ENCODE results near the gene SNCAIP. TPM values are rescaled to one million over a fixed set of nuclear protein-coding genes. Genes with fewer than 3 reads are reported as not detected.
"Not testable (repeated sequence)": the region's sequence is repeated elsewhere in the genome, so short reads cannot be mapped to it uniquely, and the experiment has no call there.

The SNCAIP gene
- total RNA-seq, 2 donors from 2014 or later, result 5.1 to 8.2 TPM

- H3K9me3 ChIP-seq, result no peaks in the 10 kb centered on the region
- 97% methylated on average over 3 of the region's 3 CpGs for WGBS
- intact Hi-C loops (cut with DNase I), result no loop called here
- H3K4me3 ChIP-seq, result no peak overlapping the region
- TF ChIP-seq CTCF (IDR thresholded peaks at IDR 0.05) (no peak), POLR2A (IDR thresholded peaks at IDR 0.05) (no peak), POLR2AphosphoS5 (IDR thresholded peaks at IDR 0.05) (no peak)
- no peak overlapping the region for H3K27ac ChIP-seq
- no peaks in the 10 kb centered on the region for H3K27me3 ChIP-seq (replicated peaks; ENCODE audit: insufficient read depth)
- no peaks in the 10 kb centered on the region for H3K36me3 ChIP-seq
- H3K4me1 ChIP-seq (replicated peaks), result no peaks in the 10 kb centered on the region
- no peak for DNase-seq (ENCODE audit: low spot score)
Measured at GRCh38 chr5:122484103-122484502, 172.1 kb downstream of the SNCAIP start.

GRCh38 chr5:122485226-122485625 is 173.2 kb downstream of the SNCAIP start:
- no peak overlapping the region for H3K27ac ChIP-seq
- intact Hi-C loops (cut with DNase I), result no loop called here
- no peaks in the 10 kb centered on the region for H3K9me3 ChIP-seq
- no peak for TF ChIP-seq CTCF (IDR thresholded peaks at IDR 0.05)
- no peak for TF ChIP-seq POLR2A (IDR thresholded peaks at IDR 0.05)
- DNase-seq (ENCODE audit: low spot score), result no peak
- H3K4me1 ChIP-seq (replicated peaks), result no peaks in the 10 kb centered on the region
- no peak overlapping the region for H3K4me3 ChIP-seq
- H3K27me3 ChIP-seq (replicated peaks; ENCODE audit: insufficient read depth), result no peaks in the 10 kb centered on the region
- no peaks in the 10 kb centered on the region for H3K36me3 ChIP-seq
- 97% methylated on average over 2 of the region's 2 CpGs for WGBS

GRCh38 chr5:122486616-122487015 is 174.6 kb downstream of the SNCAIP start:
- intact Hi-C loops (cut with DNase I); H3K9me3 ChIP-seq; H3K36me3 ChIP-seq; H3K4me3 ChIP-seq; DNase-seq (ENCODE audit: low spot score); H3K27me3 ChIP-seq (replicated peaks; ENCODE audit: insufficient read depth); H3K27ac ChIP-seq; H3K4me1 ChIP-seq (replicated peaks): not testable (repeated sequence)
- WGBS, result 98% methylated on average over 6 of the region's 6 CpGs

- Histone ChIP-seq H3K4me1 (replicated peaks) (no peaks in the 10 kb centered on the region), H3K27me3 (replicated peaks; ENCODE audit: insufficient read depth) (no peaks in the 10 kb centered on the region), H3K36me3 (no peaks in the 10 kb centered on the region), H3K27ac (no peak overlapping the region), H3K4me3 (no peak overlapping the region), H3K9me3 (no peaks in the 10 kb centered on the region)
- intact Hi-C loops (cut with DNase I), result no loop called here
- TF ChIP-seq CTCF (IDR thresholded peaks at IDR 0.05), result no peak
- TF ChIP-seq POLR2AphosphoS5 (IDR thresholded peaks at IDR 0.05), result no peak
- TF ChIP-seq POLR2A (IDR thresholded peaks at IDR 0.05), result no peak
- no peak for DNase-seq (ENCODE audit: low spot score)
- 84% methylated on average over 5 of the region's 5 CpGs for WGBS
Measured at GRCh38 chr5:122490718-122491117, 178.7 kb downstream of the SNCAIP start.

- intact Hi-C loops (cut with DNase I), result no loop called here
- no peak for DNase-seq (ENCODE audit: low spot score)
- WGBS, result 61% methylated on average over 3 of the region's 3 CpGs
- H3K27ac ChIP-seq, result no peak overlapping the region
- no peaks in the 10 kb centered on the region for H3K4me1 ChIP-seq (replicated peaks)
- H3K36me3 ChIP-seq, result no peaks in the 10 kb centered on the region
- TF ChIP-seq POLR2A (IDR thresholded peaks at IDR 0.05), result no peak
- no peak for TF ChIP-seq POLR2AphosphoS5 (IDR thresholded peaks at IDR 0.05)
- TF ChIP-seq CTCF (IDR thresholded peaks at IDR 0.05), result no peak
- no peaks in the 10 kb centered on the region for H3K27me3 ChIP-seq (replicated peaks; ENCODE audit: insufficient read depth)
- H3K4me3 ChIP-seq, result no peak overlapping the region
- no peaks in the 10 kb centered on the region for H3K9me3 ChIP-seq
Measured at GRCh38 chr5:122492675-122493074, 180.6 kb downstream of the SNCAIP start.

Data from prostate gland (tissue), 2 donors.